ENCODE measurements around the gene RHOG.
"Not testable (repeated sequence)": the region's sequence is repeated elsewhere in the genome, so short reads cannot be mapped to it uniquely, and the experiment has no call there.

RHOG gene

DNA sequence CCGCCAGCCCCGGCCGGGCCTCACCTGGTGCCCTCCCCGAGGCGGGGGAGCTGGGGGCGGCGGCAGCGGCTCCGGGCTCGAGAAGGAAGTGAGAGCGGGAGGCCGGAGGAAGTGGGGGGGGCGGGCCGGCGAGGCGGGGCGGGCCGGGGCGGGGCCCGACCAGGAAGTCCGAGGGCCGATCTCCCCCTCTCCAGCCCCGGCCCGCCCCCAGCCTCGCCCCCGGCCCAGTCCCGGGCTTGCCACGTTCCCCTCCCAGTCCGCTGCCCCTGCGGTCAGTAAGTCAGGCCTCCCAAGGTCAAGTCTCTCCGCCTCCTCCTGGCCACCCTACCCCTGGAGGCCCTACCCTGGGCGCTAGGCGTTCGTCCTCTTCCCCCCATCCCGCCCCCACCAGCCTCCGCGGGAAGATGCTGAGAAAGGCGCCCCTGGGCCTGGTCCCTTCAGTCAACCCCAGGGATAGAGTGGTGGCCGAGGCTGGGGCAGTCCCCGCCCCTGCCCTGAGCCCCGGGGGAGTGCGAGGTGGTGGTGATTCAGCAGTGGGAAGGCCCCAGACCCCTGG is at the start of gene RHOG:
TSS of gene RHOG (minus strand) at position 90 of the 556 bp plus-strand sequence. CDS start 12,821 bp downstream, outside the sequence.
- peak; percentile 72 for DNase-seq (ENCODE audit: low spot score)

GRCh38 chr11:3890014-3890413 is 49.3 kb upstream of the RHOG start:
- no peak for DNase-seq (ENCODE audit: low spot score)

GRCh38 chr11:3888876-3889275 is 48.1 kb upstream of the RHOG start:
- DNase-seq (ENCODE audit: low spot score) = no peak

DNA sequence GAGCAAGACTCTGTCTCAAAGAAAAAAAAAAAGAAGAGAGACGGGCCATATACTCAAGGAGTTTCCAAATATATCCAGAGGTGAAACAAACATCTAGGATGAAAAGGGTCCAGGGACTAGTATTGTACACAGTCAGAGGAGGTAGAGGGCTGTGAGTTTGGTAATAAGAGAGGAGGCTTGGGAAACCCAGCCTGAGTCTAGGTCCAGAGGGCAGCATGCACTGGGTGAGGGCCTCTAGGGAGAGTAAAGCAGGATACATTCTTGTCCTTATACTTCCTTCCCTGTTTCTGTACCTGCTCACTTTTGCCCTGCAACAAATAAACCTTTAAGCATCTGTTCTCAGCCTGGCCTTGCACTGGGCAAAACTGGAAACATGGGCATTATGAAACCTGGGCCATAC is 46.2 kb upstream of the RHOG start:
- DNase-seq (ENCODE audit: low spot score) = no peak

DNA sequence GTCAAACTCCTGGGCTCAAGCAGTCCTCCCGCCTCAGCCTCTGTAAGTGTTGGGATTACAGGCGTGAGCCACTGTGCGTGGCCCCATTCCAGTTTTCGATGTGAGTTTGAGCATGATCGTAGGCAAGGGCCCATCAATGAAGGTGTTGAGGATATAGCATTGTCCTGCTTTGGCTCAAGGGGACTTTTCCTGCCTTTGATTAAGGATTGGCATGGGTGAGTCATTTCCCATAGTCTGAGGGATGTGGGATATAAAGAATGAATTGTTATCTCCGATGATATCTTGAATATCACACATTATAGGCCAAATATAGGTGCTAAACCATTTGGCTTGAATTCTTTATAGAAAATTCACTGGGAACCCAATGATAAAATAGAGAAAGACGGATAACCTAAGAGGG is 45.1 kb upstream of the RHOG start:
- peak; percentile 69 for DNase-seq (ENCODE audit: low spot score)

DNA sequence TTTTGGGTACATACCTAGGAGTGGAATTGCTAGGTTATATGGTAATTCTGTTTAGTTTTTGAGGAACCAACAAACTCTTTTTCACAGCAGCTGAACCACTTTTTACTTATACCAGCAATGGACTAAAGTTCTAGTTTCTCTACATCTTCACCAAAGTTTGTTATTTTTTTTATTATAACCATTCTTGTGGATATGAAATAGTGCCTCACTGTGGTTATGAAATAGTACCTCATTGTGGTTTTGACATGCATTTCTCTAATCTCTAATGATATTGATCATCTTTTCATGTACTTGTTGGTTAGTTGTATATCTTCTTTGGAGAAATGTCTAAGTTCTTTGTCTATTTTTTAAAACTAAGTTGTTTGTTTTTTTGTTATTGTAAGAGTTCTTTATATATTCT is 41.9 kb upstream of the RHOG start:
- DNase-seq (ENCODE audit: low spot score) = no peak

DNA sequence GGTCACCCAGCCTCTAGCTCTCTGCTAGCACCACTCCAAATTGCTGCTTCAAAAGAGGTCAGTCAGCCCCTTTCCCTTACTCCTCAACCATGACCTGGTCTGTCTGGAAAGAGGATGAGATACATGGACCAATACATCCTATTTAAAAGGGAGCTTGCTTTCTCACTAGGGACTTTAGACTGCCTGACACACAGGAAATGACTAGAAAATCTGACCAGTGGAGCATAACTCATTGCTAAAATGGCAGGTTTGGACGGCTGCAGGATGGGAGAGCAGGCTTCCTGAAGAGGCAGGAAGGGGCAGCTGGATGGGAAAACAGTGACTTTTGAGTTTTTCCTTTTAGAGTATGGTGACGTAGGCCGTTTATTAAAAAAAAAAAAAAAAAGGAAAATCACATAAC is 40.0 kb upstream of the RHOG start:
- no peak for DNase-seq (ENCODE audit: low spot score)

- no peak for DNase-seq (ENCODE audit: low spot score)
These were observed 39.3 kb upstream of the RHOG start for GRCh38 chr11:3879967-3880542.

GRCh38 chr11:3879216-3879966 is 38.6 kb upstream of the RHOG start:
- DNase-seq (ENCODE audit: low spot score) = no peak

DNA sequence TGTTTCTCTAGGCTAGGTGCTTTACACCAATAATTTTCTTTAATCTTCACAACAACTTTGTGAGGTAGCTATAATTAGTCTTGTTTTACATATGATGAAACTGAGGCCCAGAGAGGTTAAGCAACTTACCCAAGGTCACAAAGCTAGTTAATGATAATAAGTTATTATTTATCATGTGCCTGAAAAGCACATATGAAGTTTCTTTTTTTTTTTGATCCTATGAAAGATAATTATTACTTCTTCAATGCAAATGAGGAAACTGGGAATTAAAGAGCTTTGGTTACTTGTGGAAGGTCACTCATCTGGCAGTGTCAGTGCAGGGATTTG is 37.5 kb upstream of the RHOG start:
- DNase-seq (ENCODE audit: low spot score) = no peak

GRCh38 chr11:3877364-3878257 is 36.9 kb upstream of the RHOG start:
- no peak for DNase-seq (ENCODE audit: low spot score)

DNA sequence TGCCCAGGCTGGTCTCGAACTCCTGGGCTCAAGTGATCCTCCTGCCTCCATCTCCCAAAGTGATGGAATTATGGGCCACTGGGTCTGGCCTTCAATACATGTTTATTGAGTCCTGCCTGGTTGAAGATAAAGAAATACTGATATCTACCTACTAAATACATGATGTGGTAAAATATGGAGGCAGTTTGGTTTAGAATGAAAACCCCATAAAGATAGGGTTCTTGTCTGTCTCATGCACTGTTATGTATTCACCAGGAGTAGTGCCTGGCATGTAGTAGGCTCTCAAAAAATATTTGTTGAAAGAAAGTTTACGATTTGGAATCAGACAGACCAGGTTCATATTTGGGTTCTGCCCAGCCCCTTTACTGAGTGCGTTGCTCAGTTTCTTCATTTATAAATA is 35.9 kb upstream of the RHOG start:
- DNase-seq (ENCODE audit: low spot score) = no peak

GRCh38 chr11:3873712-3874349 is 33.1 kb upstream of the RHOG start:
- DNase-seq (ENCODE audit: low spot score) = no peak

- DNase-seq (ENCODE audit: low spot score) = no peak
These were observed 26.7 kb upstream of the RHOG start for GRCh38 chr11:3867209-3868091.

- no peak for DNase-seq (ENCODE audit: low spot score)
These were observed 26.1 kb upstream of the RHOG start for GRCh38 chr11:3866836-3867208.

- no peak for DNase-seq (ENCODE audit: low spot score)
These were observed 25.4 kb upstream of the RHOG start for GRCh38 chr11:3866206-3866605.

DNA sequence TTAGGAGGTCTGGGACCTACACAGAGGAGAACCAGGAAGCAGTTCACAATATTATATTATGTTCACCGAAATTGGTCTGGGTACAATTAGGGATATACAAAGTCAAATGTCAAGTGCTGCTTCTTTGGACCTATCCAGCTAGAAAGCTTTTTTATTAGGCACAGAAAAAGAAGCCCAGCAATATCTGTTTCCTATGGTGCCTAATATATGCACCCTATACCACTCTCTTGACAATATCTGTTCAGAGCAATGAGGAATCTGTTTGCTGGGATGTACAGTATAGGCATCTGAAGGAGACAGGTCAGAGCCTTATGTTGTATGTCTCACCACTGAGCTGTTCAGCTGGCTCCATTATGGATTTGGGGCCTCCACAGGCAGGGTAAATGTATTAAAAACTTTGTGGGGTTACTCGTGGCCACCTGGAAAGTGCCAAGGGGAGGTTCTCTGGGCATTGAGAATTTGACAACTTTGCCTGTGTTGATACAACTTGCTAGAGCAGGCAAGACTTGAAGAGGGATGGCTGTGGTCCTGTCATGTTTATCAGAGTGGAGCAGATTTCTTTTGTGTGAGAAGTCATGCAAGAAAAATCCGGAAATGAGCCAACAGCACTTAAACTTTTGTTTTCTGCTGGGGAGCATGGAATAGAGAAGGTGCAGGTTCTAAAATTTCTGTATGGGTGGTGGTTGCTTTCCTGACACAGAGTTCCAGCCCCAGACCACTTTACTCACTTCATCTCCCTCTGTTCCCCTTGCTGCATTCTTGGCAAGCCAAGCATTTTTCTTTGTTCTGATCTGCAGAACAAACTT is 24.8 kb upstream of the RHOG start:
- no peak for DNase-seq (ENCODE audit: low spot score)

GRCh38 chr11:3861683-3862082 is 20.9 kb upstream of the RHOG start:
- no peak for DNase-seq (ENCODE audit: low spot score)

DNA sequence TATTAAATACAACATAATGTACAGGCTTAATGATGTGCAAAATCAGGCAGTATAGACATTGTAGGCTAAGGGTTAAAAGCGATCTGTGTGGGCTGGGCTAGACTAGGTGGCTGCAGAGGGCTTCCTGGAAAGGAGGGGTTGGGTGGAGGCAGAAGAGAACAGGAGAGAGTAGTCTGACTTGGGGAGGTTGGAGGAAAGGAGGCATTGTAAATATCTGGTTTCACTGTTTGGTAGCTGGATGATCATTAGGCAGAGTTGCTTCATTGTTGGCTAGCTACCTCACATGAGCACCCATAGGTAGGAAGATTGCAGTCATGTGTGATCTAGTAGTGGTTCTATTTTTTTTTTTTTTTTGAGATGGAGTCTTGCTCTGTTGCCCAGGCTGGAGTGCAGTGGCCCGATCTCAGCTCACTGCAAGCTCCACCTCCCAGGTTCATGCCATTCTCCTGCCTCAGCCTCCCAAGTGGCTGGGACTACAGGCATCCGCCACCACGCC is 20.2 kb upstream of the RHOG start:
- not testable (repeated sequence) for DNase-seq (ENCODE audit: low spot score)

- DNase-seq (ENCODE audit: low spot score) = no peak
These were observed 19.6 kb upstream of the RHOG start for GRCh38 chr11:3860375-3860774.
